Stimulated activated CD4-positive, alpha-beta T cell treated with anti-CD3 and anti-CD28 coated beads, Interleukin-12 subunit alpha, Interleukin-12 subunit beta, amount 100 ng/mL, for 4 hours (primary cell): Measurements from ENCODE around the gene DDX25.
A peak's percentile ranks its signal among the peaks of the same experiment; 100 is the strongest.
"Not testable (repeated sequence)": the region's sequence is repeated elsewhere in the genome, so short reads cannot be mapped to it uniquely, and the experiment has no call there.

ENCODE experiments used
- DNase-seq: peaks from one replicate; pipeline ENCODE4 v3.0.0-alpha.2; 2020

The DDX25 gene

DNA sequence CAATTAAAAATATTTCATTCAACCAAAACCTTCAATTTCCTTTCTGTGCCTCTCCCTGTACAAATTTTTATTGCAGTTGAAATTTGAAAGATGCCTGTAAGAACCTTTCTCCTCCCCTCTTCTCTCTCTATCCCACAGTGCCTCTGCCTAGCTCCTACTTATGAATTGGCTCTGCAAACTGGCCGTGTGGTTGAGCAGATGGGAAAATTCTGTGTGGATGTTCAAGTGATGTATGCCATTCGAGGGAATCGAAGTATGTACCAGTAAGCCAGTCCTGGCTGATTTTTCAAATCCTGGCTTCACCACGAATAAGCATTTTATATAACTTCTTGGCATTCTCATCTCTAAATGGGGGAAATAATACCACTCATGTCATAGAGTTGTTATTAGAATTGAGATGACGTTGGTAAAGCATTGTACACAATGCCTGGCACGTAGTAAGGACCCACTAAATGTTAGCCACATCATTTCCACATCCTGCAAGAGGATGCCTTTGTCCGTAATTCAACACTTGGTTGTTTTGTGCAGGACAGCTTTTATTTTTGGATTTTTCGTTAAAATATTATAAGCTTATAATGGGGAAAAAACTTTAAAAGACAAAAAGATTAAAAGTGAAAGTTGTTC, 6.0 kb downstream of the DDX25 start:
- no peak for DNase-seq

DNA sequence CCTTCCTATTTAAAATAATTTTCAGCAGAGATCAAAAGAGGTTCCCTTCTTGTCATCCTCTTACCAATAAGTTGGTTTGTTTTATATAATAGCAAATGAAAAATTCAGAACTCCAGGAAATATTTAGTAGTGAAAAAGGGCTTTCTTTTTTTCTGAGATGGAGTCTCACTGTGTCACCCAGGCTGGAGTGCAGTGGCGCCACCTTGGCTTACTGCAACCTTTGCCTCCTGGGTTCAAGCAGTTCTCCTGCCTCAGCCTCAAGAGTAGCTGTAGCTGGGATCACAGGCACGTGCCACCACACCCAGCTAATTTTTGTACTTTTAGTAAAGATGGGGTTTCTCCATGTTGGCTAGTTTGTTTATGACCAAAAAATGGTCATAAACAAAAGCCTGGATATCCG, 10.3 kb downstream of the DDX25 start:
- not testable (repeated sequence) for DNase-seq

DNA sequence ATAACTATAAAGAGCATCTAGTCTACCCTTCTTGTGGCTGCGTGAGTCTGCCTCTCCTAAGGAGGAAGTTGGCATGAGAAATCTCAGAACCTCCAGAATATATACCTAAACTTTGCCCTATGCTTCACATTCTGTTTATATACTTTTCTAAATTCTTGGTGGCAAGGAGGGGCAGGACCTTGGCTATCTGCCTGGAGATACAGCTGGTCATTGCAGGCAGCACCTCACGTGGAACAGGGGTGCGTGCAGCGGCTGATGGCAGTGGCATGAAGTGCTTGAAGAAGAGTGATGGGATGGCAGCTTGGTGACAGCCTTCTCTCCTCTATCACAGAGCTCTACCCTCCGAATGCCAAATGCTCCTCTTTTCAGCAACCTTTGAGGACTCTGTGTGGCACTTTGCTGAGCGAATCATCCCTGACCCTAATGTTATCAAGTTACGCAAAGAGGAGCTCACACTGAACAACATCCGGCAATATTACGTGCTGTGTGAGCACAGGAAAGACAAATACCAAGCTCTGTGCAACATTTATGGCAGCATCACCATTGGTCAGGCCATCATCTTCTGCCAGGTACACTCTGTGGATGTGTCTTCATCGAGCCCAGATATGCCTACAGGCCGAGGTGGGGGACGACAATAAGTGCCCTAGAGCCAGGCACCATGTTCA, 12.5 kb downstream of the DDX25 start:
- DNase-seq: no peak

DNA sequence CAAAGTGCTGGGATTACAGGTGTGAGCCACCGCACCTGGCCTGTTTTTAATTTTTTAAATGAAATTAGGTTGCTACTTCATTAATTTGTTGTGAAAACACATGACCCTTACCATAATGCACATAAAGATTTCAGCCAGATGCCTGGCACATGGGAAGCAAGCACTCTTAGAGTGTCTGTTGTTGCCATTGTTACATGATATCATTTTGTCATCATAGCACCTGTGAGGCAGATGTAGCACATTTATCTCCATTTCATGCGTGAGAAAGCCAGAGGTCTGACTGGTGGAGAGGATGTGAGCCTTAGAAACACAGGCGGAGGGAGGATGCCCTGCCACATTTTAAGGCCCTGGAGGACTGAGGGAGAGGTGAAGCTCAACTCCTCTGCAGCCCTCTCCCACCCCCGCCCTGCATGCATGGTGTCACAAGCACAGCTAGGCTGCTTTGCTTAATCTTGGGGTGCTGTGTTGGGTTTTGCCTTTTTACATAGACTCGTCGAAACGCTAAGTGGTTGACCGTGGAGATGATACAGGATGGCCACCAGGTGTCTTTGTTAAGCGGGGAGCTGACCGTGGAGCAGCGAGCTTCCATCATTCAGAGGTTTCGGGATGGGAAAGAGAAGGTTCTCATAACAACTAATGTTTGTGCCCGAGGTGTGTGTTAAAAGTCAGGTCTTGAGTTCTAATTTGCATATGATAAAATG, 14.0 kb downstream of the DDX25 start:
- no peak for DNase-seq

DNA sequence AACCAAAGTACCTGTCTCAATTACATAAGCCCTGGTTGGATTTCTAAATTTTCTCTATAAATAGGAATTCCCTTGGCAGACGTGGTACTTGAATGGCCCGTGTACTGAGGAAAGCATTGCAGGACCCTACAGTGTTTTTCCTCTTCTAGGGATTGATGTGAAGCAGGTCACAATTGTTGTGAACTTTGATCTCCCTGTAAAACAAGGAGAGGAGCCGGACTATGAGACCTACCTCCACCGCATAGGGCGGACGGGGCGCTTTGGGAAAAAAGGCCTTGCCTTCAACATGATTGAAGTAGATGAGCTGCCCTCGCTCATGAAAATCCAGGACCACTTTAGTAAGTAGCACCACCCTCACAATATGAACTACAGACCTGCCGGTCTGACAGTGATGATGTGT, 16.7 kb downstream of the DDX25 start:
- no peak for DNase-seq

DNA sequence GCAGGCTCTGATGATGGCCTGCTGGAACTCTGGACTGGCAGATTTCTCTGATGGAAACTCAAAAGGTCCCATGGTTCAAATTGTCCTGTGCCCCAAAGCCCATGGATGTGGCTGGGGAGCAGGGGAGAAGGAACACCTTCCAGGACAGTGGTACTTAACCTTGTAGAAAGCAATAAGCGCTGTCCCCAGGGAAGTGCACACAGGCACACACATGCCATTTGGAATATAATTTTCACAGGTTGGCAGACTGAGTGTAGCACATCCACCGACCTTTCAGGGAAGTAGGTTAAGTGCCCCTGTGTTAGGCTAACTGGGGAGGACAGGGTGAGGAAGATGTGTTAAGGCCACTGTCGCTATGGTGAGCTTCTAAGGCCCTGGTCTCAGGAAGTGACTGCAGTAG, 17.8 kb downstream of the DDX25 start:
- DNase-seq: no peak

DNA sequence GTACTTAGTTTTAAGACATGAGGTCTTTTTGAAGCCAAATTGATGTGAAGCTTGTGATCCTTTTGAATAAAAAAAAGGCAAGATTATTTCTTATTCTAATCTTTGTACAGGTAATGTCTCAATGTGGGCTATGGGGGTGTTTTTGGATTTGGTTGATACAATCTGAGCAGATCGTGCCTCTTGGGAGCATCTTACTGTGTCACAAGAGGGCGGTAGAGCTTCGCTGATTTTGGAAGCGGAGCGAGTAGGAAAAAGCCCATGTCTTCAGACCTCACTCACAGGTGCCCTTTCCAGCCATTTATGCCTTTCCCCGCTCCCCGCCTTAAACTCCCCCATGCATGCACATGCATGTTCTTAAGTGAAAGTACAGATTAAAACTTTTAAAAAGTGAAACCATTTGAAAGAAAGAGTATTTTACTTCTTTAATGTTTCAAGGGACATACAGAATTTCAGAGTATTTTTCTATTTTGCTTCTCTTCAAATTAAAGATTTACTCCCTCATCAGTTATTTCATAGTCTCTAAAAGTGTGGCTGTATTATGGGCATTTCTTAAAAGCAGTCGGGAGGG, 18.8 kb downstream of the DDX25 start:
- peak; percentile 36 for DNase-seq

DNA sequence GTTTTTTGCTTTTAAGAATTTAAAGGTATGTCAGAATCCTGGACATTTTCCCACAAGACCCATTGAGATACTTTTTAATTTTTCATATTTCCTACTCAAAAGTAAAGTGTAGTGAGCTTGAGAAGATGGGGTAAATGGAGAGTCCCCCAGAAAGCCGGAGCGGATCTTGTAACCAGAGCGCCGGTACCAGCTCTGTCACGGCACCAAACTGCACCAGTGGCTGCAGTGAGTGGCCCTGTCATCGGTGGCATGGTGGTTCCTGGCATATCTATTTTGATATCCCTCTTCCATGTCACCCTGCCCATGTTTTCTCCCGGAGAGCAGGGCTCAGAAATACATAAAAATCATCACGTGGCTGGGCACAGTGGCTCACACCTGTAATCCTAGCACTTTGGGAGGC, 19.3 kb downstream of the DDX25 start:
- DNase-seq: no peak

DNA sequence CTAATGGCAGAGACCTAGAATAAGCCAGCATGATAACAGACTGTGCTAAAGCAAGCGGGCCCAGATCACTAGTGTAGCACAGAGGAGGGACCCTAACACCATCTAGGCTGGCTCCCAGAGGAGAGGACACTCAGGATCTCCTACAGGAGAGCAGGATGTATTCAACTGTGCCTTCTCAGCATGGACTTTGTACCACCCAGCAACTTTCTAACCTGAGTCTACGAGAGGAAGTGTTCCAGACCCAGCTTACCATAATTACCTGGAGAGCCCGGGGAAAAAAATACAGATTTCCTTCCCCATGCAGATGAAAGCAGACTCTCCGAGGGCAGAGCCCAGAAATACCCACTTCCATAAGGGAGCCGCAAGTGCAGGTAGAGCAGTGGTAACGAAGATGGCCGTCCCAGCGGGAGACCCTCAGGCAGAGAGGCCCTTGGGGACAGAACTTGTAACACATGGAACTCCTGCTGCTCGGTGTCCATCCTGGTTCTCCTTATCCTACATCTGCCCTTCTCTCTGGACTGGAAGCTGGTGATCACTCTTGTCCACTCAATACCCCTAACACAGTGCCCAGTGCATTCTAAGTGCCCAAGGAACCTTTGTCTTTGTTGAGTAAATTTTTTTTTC, 20.2 kb downstream of the DDX25 start:
- DNase-seq: no peak

DNA sequence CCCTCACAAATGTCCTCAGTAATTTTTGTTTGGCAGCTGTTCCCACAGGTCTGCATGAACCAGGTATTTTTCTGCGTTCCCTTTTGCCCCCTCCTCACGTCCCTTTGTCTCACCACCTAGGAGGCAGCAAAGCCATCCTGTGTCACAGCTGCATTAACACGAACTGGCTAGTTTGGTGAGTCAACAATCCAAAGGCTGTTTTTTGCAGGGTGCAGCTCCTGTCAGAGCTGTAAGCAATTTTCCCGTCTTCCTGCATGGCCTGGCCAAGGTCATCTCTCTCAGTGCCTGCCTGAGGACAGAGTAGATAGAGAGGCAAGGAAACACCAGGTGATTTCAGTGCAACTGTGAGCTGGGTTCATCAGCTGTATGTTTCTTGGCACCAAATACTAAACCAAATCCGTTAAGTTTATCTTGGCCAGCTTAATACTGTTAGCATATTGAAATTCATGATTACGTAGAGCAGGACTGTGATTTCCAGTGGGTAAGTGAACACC, 21.0 kb downstream of the DDX25 start:
- DNase-seq: no peak

DNA sequence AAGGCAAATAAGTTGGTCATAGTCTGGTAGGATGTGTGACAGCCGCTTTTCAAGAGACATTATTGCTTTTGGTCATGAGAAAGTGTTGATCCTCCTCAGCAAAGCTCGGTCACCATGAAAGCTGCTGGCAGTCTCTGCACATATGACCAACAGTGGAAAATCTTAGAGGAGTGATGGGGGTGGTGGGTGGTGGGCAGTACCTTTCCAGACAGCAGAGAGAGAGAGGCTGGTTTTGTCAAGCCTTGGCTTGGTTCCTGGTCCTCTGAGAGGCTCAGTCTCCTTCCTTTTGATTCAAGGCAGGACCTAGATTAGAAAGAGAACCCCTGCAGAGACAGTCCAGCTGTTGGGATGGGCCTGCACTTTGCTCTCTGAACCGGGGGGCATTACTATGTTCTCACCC, 21.5 kb downstream of the DDX25 start:
- DNase-seq: no peak

DNA sequence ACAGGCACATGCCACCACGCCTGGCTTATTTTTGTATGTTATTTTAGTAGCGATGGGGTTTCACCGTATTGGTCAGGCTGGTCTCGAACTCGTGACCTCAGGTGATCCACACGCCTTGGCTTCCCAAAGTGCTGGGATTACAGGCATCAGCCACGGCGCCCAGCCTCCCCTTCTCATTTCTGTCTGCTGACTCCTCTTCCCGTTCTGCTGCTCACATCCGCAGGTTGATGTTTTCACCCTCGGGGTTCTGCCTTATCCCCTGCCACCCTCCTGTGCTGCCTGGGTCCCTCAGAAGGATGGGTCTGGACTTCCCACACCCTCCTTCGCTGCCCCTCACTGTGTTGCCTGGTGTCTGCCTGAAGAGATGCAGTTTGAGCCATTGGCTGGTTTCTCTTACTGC, 22.4 kb downstream of the DDX25 start:
- DNase-seq: no peak

DNA sequence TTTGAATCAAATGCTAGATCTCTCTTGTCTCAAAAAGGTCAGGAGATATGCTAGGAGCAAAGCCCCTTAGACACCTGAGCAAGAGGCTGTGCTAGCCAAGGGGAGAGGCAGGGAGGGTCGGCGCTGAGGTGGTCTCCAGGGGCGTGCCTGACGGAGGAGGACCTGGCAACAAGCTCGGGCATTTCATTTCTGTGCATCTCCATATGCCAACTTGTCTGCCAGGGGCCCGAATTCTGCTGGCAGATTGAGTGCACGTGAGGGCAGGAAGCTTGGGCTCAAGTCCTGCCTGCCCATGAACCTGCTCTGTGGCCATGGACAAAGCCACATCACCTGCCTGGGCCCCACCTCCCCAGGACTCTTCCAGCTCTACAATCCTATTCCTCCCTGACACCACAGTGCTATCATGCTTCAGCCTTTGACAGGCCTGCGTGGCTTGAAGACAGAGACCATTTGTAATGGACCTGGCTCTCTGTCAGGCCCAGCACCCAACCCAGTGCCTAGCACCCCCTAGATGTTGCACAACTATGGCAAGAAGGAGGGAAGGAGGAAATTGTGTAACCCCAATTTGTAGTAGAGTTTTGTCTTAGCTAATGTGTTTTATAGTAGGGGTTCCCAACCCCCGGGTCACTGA, 25.3 kb downstream of the DDX25 start:
- DNase-seq: no peak

DNA sequence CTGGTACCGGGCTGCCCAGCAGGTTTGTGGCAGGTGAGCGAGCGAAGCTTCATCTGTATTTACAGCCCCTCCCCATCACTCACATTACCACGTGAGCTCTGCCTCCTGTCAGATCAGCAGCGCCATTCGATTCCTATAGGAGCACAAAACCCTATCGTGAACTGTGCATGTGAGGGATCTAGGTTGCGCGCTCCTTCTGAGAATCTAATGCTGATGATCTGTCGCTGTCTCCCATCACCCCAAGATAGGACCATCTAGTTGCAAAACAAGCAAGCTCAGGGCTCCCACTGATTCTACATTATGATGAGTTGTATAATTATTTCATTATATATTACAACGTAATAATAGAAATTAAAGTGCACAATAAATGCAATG, 25.8 kb downstream of the DDX25 start:
- DNase-seq: no peak

DNA sequence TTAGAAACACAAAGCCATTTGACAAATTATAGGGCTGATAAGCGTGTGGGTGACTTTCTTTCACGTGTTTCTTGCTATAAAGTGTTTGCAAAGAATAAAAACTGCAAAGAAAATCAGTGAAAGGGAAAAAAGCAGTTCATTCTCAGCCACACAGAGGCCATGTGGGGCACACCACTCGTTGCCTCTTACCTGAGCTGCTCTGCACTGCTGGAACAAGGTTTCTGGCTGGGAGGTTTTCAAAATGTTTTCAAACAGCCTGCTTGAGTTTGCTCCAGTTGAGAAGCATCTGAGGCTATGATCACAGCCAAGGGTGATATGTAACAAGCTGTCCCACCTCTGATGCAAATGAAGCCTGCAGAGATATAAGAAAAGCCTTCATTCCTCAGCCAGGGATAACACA, 26.8 kb downstream of the DDX25 start:
- no peak for DNase-seq

DNA sequence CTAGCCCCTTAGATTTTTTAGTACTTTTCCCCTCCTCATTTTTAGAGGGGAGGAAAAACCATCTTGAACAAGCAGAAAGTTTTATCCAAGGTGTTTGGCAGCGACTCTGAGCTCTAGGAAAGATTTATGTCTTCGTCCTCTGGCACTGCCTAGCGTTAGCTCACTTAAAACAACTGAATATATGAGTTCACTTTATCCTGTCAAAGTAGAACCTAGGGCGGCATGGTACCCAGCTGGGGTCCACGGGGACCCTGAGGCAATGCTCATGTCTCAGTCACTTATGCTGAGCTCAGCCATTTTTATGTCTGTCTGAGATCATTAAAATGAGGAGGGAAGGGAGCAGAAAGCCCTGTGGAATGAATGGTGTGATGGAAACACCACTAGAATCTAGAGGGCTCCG, 27.4 kb downstream of the DDX25 start:
- DNase-seq: no peak

DNA sequence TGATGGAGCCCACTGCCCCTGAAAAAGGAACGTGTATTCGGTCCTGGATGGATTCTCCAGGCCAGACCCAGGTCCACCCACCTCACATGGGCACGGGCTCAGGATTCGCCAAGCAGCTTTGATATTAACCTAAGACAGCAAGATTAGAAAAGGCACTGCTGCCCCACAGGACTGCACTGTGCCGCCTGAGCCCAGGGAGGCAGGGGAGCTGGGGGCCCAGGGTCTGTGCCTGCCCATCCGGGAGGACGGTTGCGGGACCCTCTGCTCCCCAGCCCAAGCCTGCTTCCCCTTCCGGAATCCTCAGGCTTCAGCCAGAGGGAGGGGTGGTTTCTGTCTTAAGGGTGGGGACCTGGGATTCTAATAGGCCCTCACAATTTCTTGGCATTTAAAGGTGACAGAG, 28.0 kb downstream of the DDX25 start:
- DNase-seq: no peak

DNA sequence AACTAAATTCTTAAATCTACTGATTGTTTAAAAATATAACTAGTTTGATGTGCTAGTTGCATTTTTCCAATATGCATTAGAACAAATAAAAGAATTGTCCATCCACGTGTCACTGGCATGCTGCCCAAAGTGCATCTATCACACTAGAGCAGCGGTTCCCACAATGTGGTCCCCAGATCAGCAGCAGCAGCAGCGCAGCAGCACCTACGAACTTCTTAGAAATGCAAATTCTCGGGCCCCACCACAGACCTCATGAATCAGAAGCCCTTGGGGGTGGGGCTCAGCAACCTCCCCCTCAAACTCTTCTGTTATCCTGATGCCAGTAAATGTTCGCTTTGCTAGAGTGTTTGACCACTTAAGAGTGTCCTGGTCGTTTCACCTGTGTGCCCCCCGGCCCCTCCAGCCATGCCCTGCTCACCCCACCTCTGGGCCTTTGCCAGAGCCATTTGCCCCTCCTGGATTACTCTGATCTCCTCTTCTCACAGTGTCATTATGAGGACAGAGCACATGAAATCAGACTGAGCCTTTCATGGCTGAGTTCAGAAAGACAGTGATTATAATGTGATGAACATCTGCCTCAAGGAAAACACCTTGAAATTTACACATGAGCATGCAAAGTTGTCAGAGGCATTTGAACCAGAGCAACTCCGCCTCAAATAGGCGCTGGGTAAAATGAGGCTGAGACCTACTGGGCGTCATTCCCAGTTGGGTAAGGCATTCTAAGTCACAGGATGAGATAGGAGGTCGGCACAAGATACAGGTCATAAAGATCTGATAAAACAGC, 28.9 kb downstream of the DDX25 start:
- no peak for DNase-seq

DNA sequence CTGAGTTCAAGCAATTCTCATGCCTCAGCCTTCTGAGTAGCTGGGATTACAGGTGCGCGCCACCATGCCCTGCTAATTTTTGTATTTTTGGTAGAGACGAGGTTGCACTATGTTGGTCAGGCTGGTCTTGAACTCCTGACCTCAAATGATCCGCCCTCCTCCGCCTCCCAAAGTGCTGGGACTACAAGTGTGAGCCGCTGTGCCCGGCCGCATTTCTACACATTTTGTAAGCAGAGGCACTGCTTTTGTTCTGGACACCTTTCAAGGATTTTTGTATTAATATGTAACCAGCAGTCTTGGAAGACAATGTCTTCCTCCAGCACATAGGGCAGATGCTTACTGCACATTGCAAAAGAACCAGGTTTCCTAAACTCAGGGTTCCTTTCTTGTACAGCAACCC, 30.2 kb downstream of the DDX25 start:
- no peak for DNase-seq

DNA sequence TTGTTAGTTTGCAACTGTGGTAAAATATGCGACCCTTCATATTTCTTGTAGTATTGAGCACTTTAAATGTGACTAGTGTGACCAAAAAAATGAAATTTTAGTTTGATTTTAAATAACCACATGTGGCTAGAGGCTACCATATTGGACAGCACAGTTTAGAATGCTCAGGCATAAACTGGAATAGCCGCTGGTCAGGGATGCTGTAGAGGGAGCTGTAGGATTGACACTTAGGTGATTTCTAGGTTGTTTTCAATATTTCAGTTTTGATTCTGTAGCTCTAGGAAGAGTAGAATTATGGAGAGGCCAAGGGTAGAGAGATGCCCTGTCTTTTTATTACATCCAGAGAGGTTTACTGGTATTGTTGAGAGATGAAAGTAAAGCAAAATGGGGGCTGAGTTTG, 30.7 kb downstream of the DDX25 start:
- DNase-seq: no peak

DNA sequence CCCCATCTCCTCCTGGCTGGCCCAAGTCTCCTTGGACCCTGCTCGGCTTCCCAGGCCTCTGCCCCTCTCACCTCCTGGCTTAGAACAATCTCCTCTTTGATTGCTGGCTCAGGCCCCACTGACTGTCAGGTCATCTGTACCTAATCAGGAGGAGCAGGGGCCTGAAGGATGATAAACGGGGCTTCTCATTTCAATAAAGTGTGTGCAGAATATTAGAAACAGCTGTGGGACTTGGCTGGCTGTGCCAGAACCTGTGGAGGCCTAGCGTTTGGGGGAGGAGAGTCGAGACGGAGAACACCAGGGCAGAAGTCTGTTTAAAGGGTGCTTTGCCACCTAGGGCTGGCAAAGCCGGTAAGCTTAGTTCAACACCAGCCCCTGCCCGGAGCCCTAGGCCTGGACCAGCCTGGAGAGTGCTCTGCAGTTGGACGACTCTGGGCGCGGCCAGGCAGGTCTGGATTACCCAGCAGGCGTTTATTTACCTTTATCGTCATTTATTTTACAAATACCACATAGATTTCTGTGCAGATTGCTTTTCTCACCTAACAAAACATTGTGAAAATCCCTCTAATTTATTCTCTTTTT, 31.4 kb downstream of the DDX25 start:
- DNase-seq: no peak

DNA sequence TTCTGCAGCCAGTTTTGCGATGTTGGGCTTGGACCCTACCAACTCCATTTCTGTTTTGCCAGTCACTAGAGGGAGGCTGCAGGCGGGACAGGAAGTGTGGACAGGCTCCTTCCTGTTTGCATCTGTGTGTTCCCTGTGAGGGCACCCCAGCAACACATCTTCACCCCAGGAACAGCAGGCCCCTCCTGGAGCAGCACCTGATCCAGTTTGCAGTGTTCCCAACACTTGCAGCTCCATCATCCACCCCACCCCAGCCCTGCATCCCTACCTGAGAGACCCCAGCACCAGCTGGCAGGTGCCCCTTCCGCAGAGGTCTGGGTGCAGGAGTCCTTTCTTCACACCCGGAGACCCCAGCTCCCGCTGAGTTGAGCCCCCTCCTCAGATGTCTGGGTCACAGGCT, 34.1 kb downstream of the DDX25 start:
- no peak for DNase-seq
